ENCODE measurements around the gene LRRC4.

LRRC4 gene

DNA sequence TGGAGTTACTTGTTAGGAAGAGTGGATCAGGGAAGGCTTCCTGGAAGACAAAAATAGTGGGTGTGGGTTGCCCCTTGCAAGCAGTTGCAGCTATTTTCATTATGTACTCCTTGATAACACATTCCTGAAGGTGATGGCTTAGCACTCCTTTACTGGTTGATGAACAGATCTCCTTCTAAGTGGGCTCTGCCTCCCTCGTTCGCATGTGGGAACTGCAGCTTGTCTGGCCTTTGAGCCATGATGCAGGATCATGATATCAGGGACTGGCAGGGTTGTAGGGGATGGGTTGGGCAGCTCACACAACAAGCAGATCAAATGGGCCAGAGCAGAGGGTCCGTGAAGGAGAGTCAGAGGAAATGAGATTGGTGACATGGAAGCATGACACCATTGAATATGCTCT lies 28.8 kb upstream of the LRRC4 start:
- in situ Hi-C loops (cut with HindIII; ENCODE audit: low sequenced_read_pairs): no loop called here

DNA sequence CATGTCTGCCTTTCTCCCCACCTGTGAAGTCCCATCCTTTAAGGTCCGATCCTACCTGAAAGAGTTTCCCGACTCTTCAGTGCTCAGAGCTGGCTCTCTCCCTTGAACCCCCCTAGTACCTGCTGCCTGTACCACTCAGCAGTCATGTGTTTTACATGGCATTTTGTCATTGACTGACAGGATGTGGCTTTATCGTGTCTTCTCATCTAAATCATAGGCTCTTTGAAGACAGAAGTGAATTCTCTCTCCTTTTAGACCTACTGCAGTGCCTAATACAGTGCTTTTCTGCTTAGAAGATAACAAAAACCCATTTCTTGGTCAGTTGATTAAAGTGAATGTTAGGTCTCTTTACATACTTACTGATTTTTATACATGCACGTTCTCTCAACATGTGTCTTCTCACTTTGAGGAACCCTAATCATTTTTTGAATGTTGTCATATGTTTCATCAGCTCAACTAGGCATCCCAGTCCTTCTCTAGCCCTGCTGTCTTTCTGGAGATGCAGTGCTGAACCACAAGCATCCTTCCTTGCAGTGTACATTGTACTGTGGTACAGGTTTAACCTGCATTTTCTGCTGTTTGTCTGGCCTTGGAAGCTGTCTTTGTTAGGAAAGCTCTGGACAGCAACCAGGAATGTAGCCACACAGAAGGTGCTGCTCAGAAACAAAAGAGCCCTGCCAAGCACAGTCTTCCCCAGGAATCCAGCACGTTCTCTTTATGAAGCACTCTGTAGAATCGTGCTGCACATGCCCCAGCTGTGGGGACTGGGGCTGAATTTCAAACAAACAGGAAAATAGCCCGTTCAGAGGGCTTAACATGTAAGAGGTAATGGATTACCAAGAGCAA lies 28.1 kb upstream of the LRRC4 start:
- in situ Hi-C loops (cut with HindIII; ENCODE audit: low sequenced_read_pairs): no loop called here

DNA sequence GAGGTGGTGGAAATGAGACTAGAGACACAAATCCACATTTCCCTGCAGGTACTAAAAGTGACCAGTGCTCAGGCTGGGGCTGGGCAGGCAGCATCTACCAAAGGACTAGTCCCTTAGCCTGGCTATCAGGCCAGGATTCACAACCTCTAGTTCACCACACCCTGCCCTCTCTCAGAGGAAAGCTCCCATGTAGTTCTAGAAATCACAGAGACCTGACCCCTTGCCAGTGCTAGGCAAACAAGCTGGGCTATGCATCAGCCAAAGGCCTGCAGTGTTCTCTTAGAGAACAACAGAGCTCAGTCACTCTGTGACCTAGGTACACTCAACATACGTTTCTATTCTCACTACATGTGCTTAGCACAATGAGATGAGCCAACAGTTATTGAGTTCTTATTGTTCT lies 26.7 kb upstream of the LRRC4 start:
- in situ Hi-C loops (cut with HindIII; ENCODE audit: low sequenced_read_pairs): no loop called here

DNA sequence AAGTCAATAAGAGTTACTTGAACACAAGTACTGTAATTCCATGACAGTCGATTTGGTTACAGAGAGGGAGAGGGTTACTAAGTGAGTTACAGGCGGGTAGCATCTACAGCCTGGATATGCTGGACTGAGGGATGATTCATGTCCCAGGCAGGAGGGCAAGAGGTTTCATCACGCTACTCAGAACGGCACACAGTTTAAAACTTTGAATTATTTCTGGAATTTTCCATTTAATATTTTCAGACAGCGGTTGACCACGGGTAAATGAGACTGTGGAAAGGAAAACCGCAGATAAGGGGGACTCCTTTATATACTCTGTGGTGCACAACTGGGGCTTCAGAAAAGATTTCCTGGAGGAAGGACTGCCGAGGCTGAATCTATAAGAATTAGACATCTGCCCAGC lies 25.7 kb upstream of the LRRC4 start:
- in situ Hi-C loops (cut with HindIII; ENCODE audit: low sequenced_read_pairs): no loop called here

DNA sequence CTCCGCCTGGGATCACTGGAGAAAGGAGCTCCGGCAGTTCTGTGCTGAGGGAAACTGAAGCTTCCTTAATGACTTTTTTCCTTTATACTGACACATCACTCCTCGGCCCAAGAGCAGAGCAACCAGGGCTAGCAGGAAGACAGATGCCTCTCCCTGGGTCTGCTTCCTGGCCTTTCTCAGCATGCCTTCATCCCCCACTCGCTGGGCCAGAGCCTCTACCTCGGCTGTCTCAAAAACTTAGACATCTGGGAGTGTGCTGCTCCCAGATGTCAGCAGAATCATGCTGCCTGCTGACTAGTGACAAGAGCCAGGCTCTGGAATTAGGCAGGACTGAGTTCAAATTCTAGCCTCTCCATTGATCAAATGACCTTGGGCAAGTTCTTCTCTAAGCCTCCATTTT lies 24.4 kb upstream of the LRRC4 start:
- in situ Hi-C loops (cut with HindIII; ENCODE audit: low sequenced_read_pairs): no loop called here

DNA sequence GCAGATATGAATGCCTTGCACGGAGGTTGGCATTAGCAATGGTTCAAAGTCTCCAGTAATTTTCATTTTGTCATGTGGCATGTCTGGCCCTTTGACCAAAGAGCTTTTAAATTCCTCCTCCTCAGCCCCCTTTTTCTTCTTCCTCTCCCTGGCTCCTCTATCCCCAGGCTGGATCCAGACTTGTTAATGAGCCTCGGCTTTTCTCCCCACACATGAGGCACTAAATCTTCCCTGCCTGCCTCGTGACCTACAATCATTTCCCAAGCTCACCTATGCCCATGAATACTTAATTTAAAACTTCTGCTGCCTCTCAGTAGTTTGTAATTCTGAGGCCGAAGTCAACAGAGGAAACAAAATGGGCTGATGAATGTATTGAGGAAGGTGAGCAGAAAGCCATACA lies 23.3 kb upstream of the LRRC4 start:
- in situ Hi-C loops (cut with HindIII; ENCODE audit: low sequenced_read_pairs): no loop called here

DNA sequence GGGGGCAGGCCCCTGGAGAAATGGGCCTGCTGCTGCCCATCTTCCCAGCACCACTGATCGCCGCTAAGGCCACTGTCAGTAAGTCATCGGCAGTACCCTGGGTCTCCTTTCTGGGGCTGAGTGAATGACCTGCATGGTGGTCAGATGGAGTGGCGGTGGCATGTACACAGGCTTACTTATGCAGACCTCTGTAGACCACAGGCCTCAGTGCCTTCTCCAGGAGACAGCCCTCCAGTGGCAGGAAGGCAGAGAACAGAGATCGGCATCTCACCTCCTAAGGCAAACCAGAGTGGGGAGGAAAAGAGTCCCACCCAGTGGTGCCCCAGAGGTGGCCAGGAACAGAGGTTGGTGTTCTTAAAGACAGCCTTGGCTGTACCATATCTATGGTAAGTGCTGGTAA lies 22.8 kb upstream of the LRRC4 start:
- in situ Hi-C loops (cut with HindIII; ENCODE audit: low sequenced_read_pairs): no loop called here

DNA sequence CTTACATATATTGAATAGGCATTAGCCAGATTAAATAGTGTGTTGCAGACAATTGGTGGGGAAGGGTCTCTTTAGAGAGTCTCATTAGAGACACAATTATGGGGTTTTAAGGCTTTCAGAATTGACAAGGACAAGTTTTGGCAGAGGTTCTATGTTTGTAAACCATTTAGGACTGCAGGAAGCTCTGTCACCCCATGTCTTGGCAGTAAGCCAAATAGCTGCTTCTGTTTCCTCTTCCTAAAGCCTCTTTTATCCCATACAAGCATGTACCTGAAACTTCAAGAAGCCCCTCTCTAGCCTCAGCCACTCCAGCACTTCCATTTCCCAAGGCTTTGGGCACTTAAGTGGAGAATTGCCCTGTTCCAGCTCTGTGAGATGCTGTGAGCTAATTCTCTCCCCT lies 21.8 kb upstream of the LRRC4 start:
- in situ Hi-C loops (cut with HindIII; ENCODE audit: low sequenced_read_pairs): no loop called here

DNA sequence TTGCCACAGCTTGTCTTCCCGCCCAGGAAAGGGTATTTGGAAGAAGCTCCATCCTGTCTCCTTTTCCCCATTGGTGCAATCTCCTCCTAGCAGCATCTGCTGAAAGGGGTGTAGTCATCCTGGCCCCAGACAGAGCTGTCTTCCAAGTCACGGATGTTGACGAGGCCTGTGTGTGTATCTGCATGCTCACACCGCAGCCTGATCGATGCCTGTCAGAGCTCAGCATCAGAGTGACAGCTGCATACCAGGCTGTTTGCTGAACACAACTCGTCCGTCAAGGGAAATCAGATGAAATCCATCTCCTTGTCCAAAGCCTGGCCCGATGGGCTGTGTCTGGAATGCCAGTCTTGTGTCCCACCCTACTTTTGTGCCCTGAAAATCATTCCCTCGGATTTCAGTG lies 21.2 kb upstream of the LRRC4 start:
- in situ Hi-C loops (cut with HindIII; ENCODE audit: low sequenced_read_pairs): no loop called here

DNA sequence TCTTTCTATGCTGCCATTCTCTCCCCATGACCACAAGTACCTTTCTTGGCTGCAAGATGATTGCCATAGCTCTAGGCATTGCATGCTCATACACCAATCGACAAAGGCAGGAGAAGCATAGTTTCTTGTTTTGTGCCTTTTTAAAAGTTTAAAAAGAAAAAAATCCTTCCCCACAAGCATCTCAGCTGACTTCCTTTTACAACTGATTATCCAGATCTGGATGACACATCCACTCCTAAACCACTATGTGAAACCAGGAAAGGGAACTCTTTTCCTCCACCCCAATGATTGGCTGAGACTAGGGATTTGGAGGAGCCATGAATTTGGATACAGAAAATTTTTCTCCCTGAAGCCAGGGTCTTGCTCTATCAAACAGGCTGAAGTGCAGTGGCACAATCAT lies 14.5 kb upstream of the LRRC4 start:
- in situ Hi-C loops (cut with HindIII; ENCODE audit: low sequenced_read_pairs): no loop called here

DNA sequence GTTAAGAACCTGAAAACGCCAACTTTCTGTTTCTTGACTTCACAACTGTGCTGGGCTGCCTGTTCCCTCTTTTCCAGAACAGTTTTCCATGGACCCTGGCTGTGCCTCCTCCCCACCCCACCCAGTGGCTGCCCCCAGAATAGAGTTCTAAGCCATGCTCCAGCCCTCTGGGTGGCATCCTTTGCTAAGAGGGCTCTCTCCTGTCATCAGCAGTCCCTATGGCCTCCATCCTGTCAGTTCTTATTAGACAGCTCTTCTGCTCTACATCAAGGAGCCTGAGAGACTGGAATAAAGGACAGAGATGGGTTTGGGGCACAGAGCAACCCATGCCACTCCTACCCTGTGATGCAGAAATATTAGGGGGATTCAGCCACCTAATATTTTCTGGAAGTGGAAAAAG lies 13.9 kb upstream of the LRRC4 start:
- in situ Hi-C loops (cut with HindIII; ENCODE audit: low sequenced_read_pairs): no loop called here

DNA sequence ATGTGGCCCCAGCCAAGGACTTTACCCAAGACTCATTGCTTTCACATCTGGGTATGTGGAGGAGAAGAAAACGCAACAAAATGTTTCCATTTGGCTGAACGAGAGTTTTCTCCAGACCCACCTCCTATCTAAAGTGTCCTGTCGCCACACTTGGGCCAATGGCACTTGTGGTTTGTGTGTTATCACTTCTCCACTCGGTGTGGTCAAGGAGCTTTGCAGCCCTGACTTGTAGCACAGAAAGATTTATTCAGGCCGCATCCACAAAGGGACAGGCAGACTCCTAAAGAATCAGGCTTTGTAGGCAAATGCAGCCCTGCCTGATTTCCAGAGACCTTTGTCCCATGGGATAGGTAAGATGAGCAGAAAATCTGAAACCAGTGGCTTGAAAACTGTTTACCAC lies 12.8 kb upstream of the LRRC4 start:
- in situ Hi-C loops (cut with HindIII; ENCODE audit: low sequenced_read_pairs): no loop called here

DNA sequence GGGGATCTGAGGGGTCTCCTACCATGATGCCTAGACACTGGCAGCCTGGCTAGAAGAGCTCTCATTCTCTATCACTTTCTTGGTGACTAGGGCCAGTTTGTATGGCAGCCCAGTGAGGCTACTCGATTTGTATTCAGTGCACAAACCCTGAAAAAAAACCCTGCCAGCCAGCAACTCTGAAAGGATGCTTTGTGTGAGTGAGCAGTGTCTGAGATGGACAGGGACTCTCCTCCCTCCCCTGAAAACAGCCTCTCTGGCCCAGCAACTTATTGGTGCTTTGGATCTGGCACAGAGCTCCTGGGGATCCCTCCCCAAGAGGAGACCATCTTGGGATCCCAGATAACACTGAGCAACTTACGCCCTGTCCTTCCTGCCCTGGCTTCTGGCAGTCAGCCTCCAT lies 10.8 kb upstream of the LRRC4 start:
- in situ Hi-C loops (cut with HindIII; ENCODE audit: low sequenced_read_pairs): no loop called here

DNA sequence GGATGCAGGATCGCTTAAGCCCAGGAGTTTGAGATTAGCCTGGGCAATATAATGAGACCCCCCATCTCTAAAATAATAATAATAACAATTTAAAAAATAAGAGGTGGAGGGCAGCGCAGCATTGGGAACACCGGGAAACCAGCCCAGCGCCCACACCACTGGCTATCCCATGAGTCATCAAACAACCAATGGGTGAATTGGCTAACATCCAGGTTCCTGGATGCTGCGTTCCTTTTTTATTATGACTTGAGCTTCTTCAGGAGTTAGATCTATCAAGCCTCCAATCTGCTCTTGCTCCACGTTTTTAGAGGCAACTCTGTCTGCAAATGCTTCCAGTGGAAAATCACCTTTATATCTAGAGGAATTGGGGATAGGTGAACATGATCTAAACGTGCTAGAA lies 10.0 kb upstream of the LRRC4 start:
- in situ Hi-C loops (cut with HindIII; ENCODE audit: low sequenced_read_pairs): no loop called here

DNA sequence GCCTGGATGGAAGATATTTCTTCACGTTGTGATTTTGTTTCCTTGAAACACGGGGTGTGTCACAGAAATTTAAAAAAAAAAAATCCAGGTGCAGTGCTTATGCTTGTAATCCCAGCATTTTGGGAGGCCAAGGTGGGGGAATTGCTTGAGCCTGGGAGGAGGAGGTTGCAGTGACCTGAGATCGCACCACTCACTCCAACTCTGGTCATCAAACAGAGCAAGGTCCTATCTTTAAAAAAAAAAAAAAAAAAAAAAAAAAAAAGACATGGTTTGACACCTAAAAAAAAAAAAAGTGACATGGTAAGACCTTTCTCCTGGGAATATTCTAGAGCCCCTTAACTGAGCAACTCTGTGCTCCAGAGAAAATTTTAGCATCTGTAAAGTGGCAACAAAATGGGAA lies 9.0 kb upstream of the LRRC4 start:
- in situ Hi-C loops (cut with HindIII; ENCODE audit: low sequenced_read_pairs): no loop called here

DNA sequence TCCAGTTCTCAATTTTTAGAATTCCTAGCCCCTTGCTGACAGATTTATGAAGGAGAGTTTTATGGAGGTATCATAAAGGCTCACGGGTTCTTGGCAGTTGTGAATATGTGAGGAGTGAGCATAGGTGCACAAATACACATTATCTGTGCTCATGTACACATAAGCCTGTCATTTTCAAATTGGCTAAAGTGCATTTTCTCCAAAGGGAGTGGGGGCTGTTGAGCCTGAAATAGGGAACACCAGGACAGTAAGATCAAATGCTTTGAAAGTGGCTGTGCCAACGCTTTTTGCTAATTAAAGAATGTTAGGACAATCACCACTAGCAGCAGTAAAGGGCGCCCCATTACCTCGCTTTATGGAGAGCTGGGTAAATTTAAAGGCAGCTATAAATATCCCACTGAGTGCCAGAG lies 8.3 kb upstream of the LRRC4 start:
- in situ Hi-C loops (cut with HindIII; ENCODE audit: low sequenced_read_pairs): no loop called here

DNA sequence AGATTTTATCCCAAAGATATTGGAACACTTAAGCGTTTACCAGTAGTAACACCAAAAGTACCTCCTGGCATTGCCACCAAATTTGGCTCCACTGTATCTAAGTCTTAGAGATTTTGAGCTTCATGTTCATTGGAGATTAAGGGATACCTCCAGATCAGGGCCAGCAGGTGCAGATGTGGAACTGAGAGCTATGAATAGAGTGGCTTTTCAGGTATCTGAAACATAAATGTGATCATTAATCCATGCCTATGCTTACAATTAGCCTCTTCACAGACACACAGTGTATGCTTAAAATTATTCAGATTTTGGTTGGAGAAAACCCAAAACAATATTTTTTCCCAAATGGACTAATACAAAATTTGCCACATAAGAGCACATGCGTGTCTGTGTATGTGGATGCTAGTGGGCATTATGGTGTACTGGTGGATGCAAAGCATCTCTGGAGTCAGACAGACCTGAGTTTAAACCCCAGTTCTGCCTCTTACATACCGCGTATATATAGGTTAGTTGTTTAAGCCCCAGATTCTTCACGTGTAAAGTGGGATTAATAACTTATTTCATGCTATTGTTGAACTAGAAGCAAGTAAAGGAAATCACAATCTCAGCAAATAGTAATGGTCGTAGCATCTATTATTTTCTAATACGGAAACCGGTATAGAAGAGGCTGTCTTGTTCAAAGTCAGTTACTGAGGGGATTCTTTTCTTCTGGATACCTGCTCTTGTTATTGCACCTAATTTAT lies 6.8 kb upstream of the LRRC4 start:
- in situ Hi-C loops (cut with HindIII; ENCODE audit: low sequenced_read_pairs): no loop called here

DNA sequence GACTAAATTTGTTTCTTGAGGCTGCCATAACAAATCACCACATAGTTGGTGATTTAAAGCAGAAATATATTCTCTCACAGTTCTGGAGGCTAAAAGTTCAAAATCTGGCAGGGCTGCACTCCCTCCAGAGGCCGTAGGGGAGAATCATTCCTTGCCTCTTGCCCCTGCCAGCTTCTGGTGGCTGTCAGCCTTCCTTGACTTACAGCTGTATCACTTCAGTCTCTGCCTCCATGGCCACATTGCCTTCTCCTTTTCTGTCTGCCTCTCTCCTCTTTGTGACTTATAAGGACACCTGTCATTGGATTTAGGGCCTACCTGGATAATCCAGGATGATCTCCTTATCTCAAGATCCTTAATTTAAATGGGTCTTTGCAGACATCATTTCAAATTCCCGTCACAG lies 5.8 kb upstream of the LRRC4 start:
- in situ Hi-C loops (cut with HindIII; ENCODE audit: low sequenced_read_pairs): no loop called here

DNA sequence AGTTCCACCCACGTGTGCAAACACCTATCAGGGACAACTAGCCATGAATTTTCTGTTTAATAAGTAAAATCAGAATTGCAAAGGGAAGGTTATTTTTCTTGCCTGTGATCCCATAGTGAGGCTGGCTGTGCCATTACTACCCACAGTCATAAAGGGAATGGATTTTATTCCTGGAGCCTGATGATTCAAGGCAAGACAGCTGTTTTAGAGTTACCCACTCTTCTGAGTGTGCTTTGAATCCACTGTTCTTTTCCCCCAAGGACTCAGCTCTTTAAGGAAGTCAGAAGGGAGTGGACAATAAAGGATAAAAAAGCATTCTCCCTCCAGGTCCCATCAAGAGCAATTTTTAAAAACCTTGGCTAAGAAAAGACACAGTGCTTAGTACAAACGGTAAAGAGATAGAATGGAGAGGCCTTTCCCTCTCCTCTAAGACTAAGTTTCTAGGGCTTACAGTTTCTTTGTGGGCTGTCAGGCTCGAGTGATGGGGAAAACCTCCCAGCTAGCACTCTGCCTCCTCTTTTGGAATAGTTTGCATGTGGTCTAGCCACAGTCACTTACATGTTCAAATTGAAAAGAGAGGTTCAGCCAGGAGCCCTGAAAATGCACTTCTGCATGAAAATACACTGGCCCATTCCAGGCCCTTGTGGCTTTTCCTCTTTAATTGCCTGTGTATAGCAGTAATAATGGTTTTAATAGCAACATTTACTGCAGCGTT lies 5.1 kb upstream of the LRRC4 start:
- in situ Hi-C loops (cut with HindIII; ENCODE audit: low sequenced_read_pairs): no loop called here

DNA sequence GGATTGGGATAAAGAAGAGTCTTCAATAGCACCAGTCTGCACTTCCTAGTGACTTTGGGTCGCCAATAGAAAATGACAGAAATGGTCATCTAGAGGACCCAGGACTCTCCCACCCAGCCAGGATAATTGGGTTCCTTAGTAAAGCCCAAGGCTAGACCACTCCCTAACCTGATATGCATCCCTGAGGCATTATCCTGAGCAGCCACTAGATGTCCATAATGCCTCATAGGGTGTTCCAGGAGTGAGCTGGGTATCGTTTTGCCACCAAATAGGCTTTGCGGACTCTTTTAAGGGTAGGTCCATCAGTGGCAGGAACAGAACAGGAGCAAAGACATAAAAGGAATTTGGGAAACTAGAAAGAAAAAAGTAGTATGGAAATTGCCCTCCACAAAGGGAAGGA lies 4.5 kb upstream of the LRRC4 start:
- in situ Hi-C loops (cut with HindIII; ENCODE audit: low sequenced_read_pairs): no loop called here

DNA sequence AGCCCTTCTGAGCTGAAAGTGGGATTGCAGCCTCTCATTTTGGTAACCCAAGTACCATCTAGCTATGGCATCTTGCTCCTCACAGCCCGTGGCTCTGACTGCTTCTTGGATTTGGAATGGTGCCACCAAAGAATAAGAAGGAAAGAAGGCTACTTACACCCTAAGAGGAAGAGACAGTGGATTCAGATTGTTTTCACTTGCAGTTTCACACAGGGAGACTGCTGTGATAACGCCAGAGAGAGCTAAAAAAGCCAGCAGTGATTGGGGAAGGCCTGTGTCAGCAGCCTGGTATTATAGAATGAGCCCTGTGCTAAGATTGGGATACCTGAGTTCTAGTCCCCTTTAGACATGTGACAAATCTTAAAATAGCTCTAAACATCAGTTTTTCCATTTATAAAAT lies 3.6 kb upstream of the LRRC4 start:
- in situ Hi-C loops (cut with HindIII; ENCODE audit: low sequenced_read_pairs): no loop called here

DNA sequence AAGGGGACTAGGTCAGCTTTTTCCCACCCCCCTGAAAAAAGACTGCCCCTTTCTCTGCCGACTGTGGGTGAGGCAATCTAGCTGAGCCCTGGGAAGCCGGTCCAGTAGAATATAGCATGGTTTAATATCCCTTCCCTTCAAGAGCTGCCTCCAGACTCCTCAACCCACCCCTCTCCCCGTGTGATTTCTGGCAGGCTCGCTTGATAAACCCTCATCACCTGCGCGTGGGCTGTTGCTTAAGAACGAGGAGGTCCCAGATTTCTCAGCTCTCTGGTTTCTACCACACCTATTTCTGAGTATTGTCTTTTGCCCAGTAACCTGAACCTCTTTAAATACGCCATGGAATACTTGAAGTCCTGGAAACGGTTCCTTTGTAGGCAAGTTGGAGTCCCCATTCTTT lies 2.0 kb upstream of the LRRC4 start:
- in situ Hi-C loops (cut with HindIII; ENCODE audit: low sequenced_read_pairs): no loop called here

Data from DLD1 (cell line).